Cardiac muscle cell (in vitro differentiated cells and primary cell): ENCODE results near the gene TAF1B. TPM values are rescaled to one million over a fixed set of nuclear protein-coding genes. Genes with fewer than 3 reads are reported as not detected.

Source experiments
- DNase-seq, 2 donors: peaks; one replicate each; pipeline versions ENCODE4 v3.0.0 to v3.0.0-alpha.2; 2010 to 2017; ENCODE audit warnings: low read depth in 1 of 2, low spot score in 1 of 2
- H3K27ac ChIP-seq: fragments of 200-600 bp; sonication (generic); 2 replicates; pipeline ENCODE4 v1.5.1; 2016
- H3K27me3 ChIP-seq: fragments of 200-600 bp; sonication (generic); 2 replicates; pipeline ENCODE4 v1.6.0; 2016; ENCODE audit warnings: control low read depth
- H3K36me3 ChIP-seq: fragments of 200-600 bp; sonication (generic); 2 replicates; pipeline ENCODE4 v1.5.1; 2016; ENCODE audit warnings: control low read depth
- H3K4me1 ChIP-seq: fragments of 200-600 bp; sonication (generic); 2 replicates; pipeline ENCODE4 v1.8.1; 2017; ENCODE audit warnings: low read depth, mild to moderate bottlenecking, mixed run types
- H3K4me3 ChIP-seq: fragments of 200-600 bp; sonication (generic); 2 replicates; pipeline ENCODE4 v1.5.1; 2016; ENCODE audit warnings: mild to moderate bottlenecking
- H3K9me3 ChIP-seq: fragments of 200-600 bp; sonication (generic); 2 replicates; pipeline ENCODE4 v1.5.1; 2017; ENCODE audit warnings: low read depth, mild to moderate bottlenecking, control low read depth
- polyA plus RNA-seq: library from polyadenylated mRNA; unstranded; fragments of >200 nt; fragmentation: Nextera tagmentation; extraction: Ambion mirVana; gene quantifications from 2 replicates; pipeline ENCODE4 v1.2.1, GENCODE V29; 2016
- total RNA-seq: library from RNA; depleted of rRNA; stranded (reverse); fragments of >200 nt; gene quantifications from 2 replicates; pipeline ENCODE4 v1.2.3, GENCODE V29; 2016
- TF ChIP-seq, protein P1 (sequence below): IDR thresholded peaks from 2 replicates; pipeline ENCODE4 v1.5.1; 2012; ENCODE audit warnings: low read depth, mild to moderate bottlenecking, low read length

Gene TAF1B
- total and polyA plus RNA-seq, 2 experiments from 2014 or later: 11.2 to 14.2 TPM

DNA sequence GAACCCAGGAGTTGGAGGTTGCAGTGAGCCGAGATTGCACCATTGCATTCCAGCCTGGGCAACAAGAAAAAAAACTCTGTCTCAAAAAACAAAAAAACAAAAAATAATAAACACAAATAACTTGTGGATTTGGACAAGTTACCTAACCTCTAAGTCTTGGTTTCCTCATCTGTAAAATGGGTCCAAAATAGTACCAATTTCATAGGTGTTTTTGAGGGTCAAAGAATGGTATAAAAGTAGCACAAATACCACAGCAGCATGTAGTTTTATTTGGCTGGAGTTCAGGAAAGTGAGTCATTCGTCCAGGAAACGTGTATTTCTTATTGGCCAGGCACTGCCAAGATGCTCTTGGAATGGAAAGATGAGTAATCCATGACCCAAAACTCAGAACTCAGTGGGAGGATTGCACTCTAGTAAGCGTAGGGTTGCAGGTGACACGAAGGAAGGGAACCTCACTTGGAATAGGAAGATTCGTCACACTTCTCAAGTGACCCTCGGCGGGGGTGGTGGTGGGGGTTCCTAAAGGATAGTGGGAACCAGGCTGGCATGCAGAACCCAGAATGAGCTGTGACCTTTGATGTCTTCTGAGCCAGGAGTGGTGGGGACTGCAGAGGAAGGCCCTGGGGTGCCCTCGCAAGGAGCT lies 132.7 kb downstream of the TAF1B start:
- Histone ChIP-seq H3K36me3 (no peaks in the 10 kb centered on the region), H3K27ac (no peak overlapping the region), H3K4me3 (no peak overlapping the region), H3K4me1 (peaks cover 26% of the 10 kb centered on the region), H3K27me3 (no peaks in the 10 kb centered on the region), H3K9me3 (no peaks in the 10 kb centered on the region)
- DNase-seq: peak in 1 of 2 donors; percentile 97
- TF ChIP-seq, protein P1, sequence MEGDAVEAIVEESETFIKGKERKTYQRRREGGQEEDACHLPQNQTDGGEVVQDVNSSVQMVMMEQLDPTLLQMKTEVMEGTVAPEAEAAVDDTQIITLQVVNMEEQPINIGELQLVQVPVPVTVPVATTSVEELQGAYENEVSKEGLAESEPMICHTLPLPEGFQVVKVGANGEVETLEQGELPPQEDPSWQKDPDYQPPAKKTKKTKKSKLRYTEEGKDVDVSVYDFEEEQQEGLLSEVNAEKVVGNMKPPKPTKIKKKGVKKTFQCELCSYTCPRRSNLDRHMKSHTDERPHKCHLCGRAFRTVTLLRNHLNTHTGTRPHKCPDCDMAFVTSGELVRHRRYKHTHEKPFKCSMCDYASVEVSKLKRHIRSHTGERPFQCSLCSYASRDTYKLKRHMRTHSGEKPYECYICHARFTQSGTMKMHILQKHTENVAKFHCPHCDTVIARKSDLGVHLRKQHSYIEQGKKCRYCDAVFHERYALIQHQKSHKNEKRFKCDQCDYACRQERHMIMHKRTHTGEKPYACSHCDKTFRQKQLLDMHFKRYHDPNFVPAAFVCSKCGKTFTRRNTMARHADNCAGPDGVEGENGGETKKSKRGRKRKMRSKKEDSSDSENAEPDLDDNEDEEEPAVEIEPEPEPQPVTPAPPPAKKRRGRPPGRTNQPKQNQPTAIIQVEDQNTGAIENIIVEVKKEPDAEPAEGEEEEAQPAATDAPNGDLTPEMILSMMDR: no peak

DNA sequence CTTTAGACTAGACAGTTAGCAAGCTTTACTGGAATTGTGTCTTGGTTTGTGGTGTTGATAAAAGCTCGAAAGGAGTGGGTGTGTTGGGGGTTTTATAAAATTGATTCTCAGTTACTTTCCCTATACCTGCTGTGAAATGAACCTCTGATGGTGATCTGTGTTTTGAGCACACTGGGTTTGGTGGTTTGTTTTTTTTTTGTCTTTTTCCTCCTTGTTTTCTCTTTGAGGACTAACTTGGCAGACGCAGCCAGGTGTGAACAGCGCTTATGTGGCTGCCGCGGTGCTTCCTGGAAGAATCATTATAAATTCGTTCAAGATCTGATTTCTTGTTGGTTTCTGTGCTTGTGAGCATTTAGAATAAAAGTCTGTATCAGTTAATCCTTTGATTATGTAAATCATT lies 136.7 kb downstream of the TAF1B start:
- Histone ChIP-seq H3K9me3 (no peaks in the 10 kb centered on the region), H3K27ac (no peak overlapping the region), H3K4me1 (peaks cover 7% of the 10 kb centered on the region), H3K27me3 (no peaks in the 10 kb centered on the region), H3K36me3 (no peaks in the 10 kb centered on the region), H3K4me3 (no peak overlapping the region)
- no peak for DNase-seq
- TF ChIP-seq, protein P1: no peak

DNA sequence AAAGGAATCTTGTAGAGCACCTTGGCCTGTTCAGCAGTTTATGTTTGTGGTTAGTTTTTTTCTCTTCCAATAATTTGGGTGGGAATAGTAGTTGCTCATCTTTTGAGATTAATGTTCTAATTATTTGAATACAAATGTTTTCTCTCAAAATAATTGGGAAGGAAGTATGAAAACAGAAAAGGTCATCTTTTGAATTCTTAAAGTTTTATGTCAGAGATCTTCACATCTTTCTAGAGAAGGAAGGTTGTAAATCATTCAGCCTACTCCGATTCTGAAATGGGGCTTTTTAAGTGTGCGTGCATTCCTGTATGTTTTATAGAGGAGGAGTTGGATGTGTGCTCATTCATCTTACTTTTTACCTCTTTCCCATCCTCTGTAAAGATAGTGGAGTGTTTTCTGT lies 137.2 kb downstream of the TAF1B start:
- DNase-seq: no peak
- H3K4me3 ChIP-seq: no peak overlapping the region
- TF ChIP-seq, protein P1: no peak

DNA sequence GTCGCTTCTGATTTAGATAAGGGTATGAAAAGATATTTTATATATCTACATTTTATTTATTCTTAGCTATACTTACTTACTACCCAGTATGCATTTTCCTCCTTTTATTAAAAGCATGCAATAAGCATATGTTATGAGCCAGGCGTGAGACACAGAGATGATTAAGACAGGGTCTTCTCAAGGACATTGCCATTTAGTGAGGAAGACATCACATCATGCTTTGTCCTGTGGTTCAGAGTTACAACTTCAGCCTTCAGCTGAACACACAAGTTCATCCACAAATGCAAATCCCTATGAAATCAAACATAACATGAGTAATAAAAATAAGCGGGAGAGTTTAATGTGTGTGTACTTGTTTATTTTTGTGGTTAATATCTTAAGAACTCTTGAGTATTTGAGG lies 138.4 kb downstream of the TAF1B start:
- no peaks in the 10 kb centered on the region for H3K9me3 ChIP-seq
- DNase-seq: no peak
- H3K27ac ChIP-seq: no peak overlapping the region
- no peaks in the 10 kb centered on the region for H3K27me3 ChIP-seq
- H3K4me3 ChIP-seq: no peak overlapping the region
- no peaks in the 10 kb centered on the region for H3K4me1 ChIP-seq
- no peaks in the 10 kb centered on the region for H3K36me3 ChIP-seq
- TF ChIP-seq, protein P1: no peak

More for the DNA sequence above, 137.2 kb downstream of the TAF1B start:
- H3K27me3 ChIP-seq: no peaks in the 10 kb centered on the region
- H3K4me1 ChIP-seq: peaks cover 2% of the 10 kb centered on the region
- no peaks in the 10 kb centered on the region for H3K9me3 ChIP-seq
- no peaks in the 10 kb centered on the region for H3K36me3 ChIP-seq
- H3K27ac ChIP-seq: no peak overlapping the region

DNA sequence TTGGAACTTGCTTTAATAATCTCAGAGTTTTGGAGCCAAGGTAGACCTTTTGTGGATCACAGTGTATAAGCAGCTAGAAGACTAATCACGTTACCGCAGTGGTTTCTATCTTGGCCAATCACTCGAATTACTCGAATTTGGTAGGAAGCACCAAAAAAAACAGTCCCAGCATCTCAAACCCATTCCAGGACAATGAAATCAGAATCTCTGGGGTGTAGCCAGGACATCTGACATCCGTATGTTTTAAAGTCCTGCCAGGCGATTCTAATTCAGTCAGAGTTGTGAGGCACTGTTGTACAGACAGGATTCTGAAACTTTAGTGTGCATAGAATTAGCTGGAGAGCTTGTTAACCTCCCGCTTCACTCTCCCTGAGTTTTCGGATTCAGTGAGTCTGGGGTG lies 139.0 kb downstream of the TAF1B start:
- Histone ChIP-seq H3K36me3 (no peaks in the 10 kb centered on the region), H3K4me3 (no peak overlapping the region), H3K27me3 (no peaks in the 10 kb centered on the region), H3K27ac (no peak overlapping the region), H3K4me1 (no peaks in the 10 kb centered on the region), H3K9me3 (no peaks in the 10 kb centered on the region)
- TF ChIP-seq, protein P1: no peak
- peak in 1 of 2 donors; percentile 82 for DNase-seq
